HepG2 (cell line): ENCODE measurements around the gene NFKBIA. TPM values are rescaled to one million over a fixed set of nuclear protein-coding genes. Genes with fewer than 3 reads are reported as not detected.

Experiments
- BCL6 ChIP-seq: IDR thresholded peaks from 2 replicates; pipeline ENCODE4 v1.6.1; 2016; ENCODE audit warnings: missing genetic modification reagents, missing compliant biosample characterization
- CEBPB ChIP-seq: IDR thresholded peaks from 2 replicates; pipeline ENCODE4 v1.6.1; 2011; ENCODE audit warnings: low read depth, low read length, improper control_type of control experiment, borderline replicate concordance
- CREB1 ChIP-seq, 2 experiments: fragments of 450-650 bp in 1 of 2; IDR thresholded peaks; 2 replicates each; pipeline ENCODE4 v1.6.1; 2016 to 2017; ENCODE audit warnings: control low read depth in 1 of 2, mild to moderate bottlenecking in 1 of 2, missing compliant biosample characterization in 1 of 2, missing genetic modification characterization in 1 of 2
- ELF1 ChIP-seq: sonication (generic); formaldehyde crosslinking; IDR thresholded peaks from 2 replicates; pipeline ENCODE4 v1.4.0; 2020; ENCODE audit warnings: missing genetic modification reagents
- ERF ChIP-seq: IDR thresholded peaks from 2 replicates; pipeline ENCODE4 v1.6.1; 2018; ENCODE audit warnings: missing biosample characterization, missing genetic modification reagents
- EZH2 ChIP-seq: conservative IDR thresholded peaks from 2 replicates; pipeline ENCODE4 v1.6.1; 2012; ENCODE audit warnings: mild to moderate bottlenecking, low read depth, low read length, moderate library complexity
- FOSL1 ChIP-seq: sonication (generic); formaldehyde crosslinking; IDR thresholded peaks from 2 replicates; pipeline ENCODE4 v1.9.0; 2021; ENCODE audit warnings: missing genetic modification reagents, borderline replicate concordance
- GLI4 ChIP-seq: sonication (generic); formaldehyde crosslinking; IDR thresholded peaks from 2 replicates; pipeline ENCODE4 v1.5.1; 2020; ENCODE audit warnings: missing genetic modification reagents, mild to moderate bottlenecking, moderate library complexity, borderline replicate concordance
- KLF6 ChIP-seq: IDR thresholded peaks from 2 replicates; pipeline ENCODE4 v1.8.0; 2016; ENCODE audit warnings: missing biosample characterization, missing genetic modification reagents
- MAFG ChIP-seq: sonication (generic); formaldehyde crosslinking; IDR thresholded peaks from 2 replicates; pipeline ENCODE4 v1.5.1; 2020; ENCODE audit warnings: mild to moderate bottlenecking, missing genetic modification reagents
- MATR3 ChIP-seq: sonication (generic); formaldehyde crosslinking; IDR thresholded peaks from 2 replicates; pipeline ENCODE4 v1.4.0; 2020; ENCODE audit warnings: missing genetic modification reagents
- MIER3 ChIP-seq: IDR thresholded peaks from 2 replicates; pipeline ENCODE4 v1.6.1; 2016; ENCODE audit warnings: missing compliant biosample characterization, borderline replicate concordance
- NCOA2 ChIP-seq: sonication (generic); formaldehyde crosslinking; IDR thresholded peaks from 2 replicates; pipeline ENCODE4 v1.8.0; 2022; ENCODE audit warnings: inconsistent platforms
- NFIC ChIP-seq: IDR thresholded peaks from 2 replicates; pipeline ENCODE4 v1.6.1; 2012; ENCODE audit warnings: mild to moderate bottlenecking, low read length, inconsistent platforms
- NR2F2 ChIP-seq: IDR thresholded peaks from 2 replicates; pipeline ENCODE4 v1.6.1; 2012; ENCODE audit warnings: low read depth, inconsistent platforms, borderline replicate concordance
- RARA ChIP-seq: IDR thresholded peaks from 2 replicates; pipeline ENCODE4 v1.6.1; 2016; ENCODE audit warnings: missing genetic modification reagents, missing compliant biosample characterization
- RBFOX2 ChIP-seq: fragments of 200-400 bp; formaldehyde crosslinking; IDR thresholded peaks from 2 replicates; pipeline ENCODE4 v1.6.1; 2017; ENCODE audit warnings: low read depth, mild to moderate bottlenecking, low read length
- RCOR2 ChIP-seq: IDR thresholded peaks from 2 replicates; pipeline ENCODE4 v1.6.1; 2016; ENCODE audit warnings: missing biosample characterization, missing genetic modification reagents
- SNAPC2 ChIP-seq: sonication (generic); formaldehyde crosslinking; IDR thresholded peaks from 2 replicates; pipeline ENCODE4 v1.8.1; 2022; ENCODE audit warnings: mild to moderate bottlenecking, missing genetic modification reagents
- SUZ12 ChIP-seq: fragments of 150-350 bp; IDR thresholded peaks from 2 replicates; pipeline ENCODE4 v1.6.1; 2014; ENCODE audit warnings: low read depth, low read length
- TARDBP ChIP-seq: sonication (generic); formaldehyde crosslinking; IDR thresholded peaks from 2 replicates; pipeline ENCODE4 v1.8.0; 2022; ENCODE audit warnings: mild to moderate bottlenecking, missing genetic modification reagents
- ZNF44 ChIP-seq: sonication (generic); formaldehyde crosslinking; IDR thresholded peaks from 2 replicates; pipeline ENCODE4 v1.5.1; 2020; ENCODE audit warnings: mild to moderate bottlenecking, missing genetic modification reagents
- ZNF672 ChIP-seq: sonication (generic); formaldehyde crosslinking; IDR thresholded peaks from 2 replicates; pipeline ENCODE4 v1.8.1; 2022; ENCODE audit warnings: missing genetic modification reagents
- ZNF773 ChIP-seq: sonication (generic); formaldehyde crosslinking; IDR thresholded peaks from 2 replicates; pipeline ENCODE4 v1.4.0; 2020; ENCODE audit warnings: missing genetic modification reagents, borderline replicate concordance
- polyA plus RNA-seq, 8 experiments: library from polyadenylated mRNA; depleted of rRNA in 3 of 8; stranded (reverse) in 7 of 8; unstranded in 1 of 8; fragments of >200 nt; fragmentation: Illumina TruSeq in 4 of 8; extraction: Trizol in 4 of 8; gene quantifications; 2 replicates each; pipeline versions ENCODE4 v1.2.1 to v1.2.3, GENCODE V29; 2011 to 2016; ENCODE audit warnings: low read depth in 4 of 8, missing spikeins in 1 of 8, mixed read lengths in 1 of 8; ENCODE audit not compliant: insufficient read depth in 1 of 8
- total RNA-seq, 5 experiments: library from RNA; depleted of rRNA; stranded (reverse); fragments of >200 nt; fragmentation: Illumina TruSeq; extraction: Trizol; gene quantifications; 2 replicates each; pipeline ENCODE4 v1.2.3, GENCODE V29; 2016; ENCODE audit warnings: low read depth in 1 of 5
- TF ChIP-seq, protein P1 (sequence below): sonication (generic); formaldehyde crosslinking; IDR thresholded peaks from 2 replicates; pipeline ENCODE4 v1.4.0; 2020; ENCODE audit warnings: missing genetic modification reagents, borderline replicate concordance
- TF ChIP-seq, protein P2 (sequence below): IDR thresholded peaks from 2 replicates; pipeline ENCODE4 v1.6.1; 2016; ENCODE audit warnings: control low read depth
- TF ChIP-seq, protein P3 (sequence below): sonication (generic); formaldehyde crosslinking; IDR thresholded peaks from 2 replicates; pipeline ENCODE4 v1.4.0; 2020; ENCODE audit warnings: missing genetic modification reagents

The NFKBIA gene
- total and polyA plus RNA-seq, 2 of the 13 experiments (the other 11 are each of a cell fraction or from before 2014, with no cell fraction given), result 197 to 319 TPM

DNA sequence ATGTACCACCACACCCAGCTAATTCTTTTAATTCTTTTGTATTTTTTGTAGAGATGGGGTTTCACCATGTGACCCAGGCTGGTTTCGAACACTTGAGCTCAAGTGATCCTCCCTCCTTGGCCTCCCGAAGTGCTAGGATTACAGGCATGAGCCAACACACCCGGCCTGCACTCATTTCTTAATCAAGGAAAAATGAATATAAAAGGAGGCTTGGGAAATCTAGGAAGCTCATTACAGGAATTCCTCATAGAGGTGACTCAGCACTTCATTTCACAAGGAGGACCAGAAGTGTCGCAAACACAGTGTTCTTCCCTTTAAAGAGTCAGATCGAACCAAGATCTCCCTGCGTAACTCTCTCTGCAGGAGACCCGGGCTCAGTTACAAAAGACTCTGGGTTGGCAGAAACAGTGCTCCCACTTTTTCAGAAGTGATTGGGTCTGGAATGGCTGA, 30.3 kb downstream of the NFKBIA start (continued):
- TF ChIP-seq, protein P1, sequence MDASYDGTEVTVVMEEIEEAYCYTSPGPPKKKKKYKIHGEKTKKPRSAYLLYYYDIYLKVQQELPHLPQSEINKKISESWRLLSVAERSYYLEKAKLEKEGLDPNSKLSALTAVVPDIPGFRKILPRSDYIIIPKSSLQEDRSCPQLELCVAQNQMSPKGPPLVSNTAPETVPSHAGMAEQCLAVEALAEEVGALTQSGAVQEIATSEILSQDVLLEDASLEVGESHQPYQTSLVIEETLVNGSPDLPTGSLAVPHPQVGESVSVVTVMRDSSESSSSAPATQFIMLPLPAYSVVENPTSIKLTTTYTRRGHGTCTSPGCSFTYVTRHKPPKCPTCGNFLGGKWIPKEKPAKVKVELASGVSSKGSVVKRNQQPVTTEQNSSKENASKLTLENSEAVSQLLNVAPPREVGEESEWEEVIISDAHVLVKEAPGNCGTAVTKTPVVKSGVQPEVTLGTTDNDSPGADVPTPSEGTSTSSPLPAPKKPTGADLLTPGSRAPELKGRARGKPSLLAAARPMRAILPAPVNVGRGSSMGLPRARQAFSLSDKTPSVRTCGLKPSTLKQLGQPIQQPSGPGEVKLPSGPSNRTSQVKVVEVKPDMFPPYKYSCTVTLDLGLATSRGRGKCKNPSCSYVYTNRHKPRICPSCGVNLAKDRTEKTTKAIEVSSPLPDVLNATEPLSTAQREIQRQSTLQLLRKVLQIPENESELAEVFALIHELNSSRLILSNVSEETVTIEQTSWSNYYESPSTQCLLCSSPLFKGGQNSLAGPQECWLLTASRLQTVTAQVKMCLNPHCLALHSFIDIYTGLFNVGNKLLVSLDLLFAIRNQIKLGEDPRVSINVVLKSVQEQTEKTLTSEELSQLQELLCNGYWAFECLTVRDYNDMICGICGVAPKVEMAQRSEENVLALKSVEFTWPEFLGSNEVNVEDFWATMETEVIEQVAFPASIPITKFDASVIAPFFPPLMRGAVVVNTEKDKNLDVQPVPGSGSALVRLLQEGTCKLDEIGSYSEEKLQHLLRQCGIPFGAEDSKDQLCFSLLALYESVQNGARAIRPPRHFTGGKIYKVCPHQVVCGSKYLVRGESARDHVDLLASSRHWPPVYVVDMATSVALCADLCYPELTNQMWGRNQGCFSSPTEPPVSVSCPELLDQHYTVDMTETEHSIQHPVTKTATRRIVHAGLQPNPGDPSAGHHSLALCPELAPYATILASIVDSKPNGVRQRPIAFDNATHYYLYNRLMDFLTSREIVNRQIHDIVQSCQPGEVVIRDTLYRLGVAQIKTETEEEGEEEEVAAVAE (CRISPR knock-in tag), result peak; percentile 52; the same call in 1 of the 2 replicates
- TF ChIP-seq ZNF773 (CRISPR knock-in tag) (no peak), ZNF672 (no peak), EZH2 (no peak), CEBPB (peak; percentile 99), BCL6 (CRISPR knock-in tag) (peak; percentile 65; the same call in 1 of the 2 replicates), SUZ12 (no peak), MATR3 (CRISPR knock-in tag) (no peak), NCOA2 (CRISPR knock-in tag) (no peak), RARA (CRISPR knock-in tag) (peak; percentile 27; the same call in 1 of the 2 replicates), ZNF44 (CRISPR knock-in tag) (no peak), ERF (CRISPR knock-in tag) (no peak), RBFOX2 (no peak), SNAPC2 (CRISPR knock-in tag) (no peak), FOSL1 (CRISPR knock-in tag) (peak; percentile 81), MIER3 (CRISPR knock-in tag) (no peak), NR2F2 (no peak), GLI4 (CRISPR knock-in tag) (no peak), RCOR2 (CRISPR knock-in tag) (peak; percentile 28; the same call in 1 of the 2 replicates), TARDBP (no peak), MAFG (CRISPR knock-in tag) (peak; percentile 75; the same call in 1 of the 2 replicates), CREB1 (IDR thresholded peaks at IDR 0.05) (no peak), CREB1 (CRISPR knock-in tag; IDR thresholded peaks at IDR 0.05) (no peak), ELF1 (CRISPR knock-in tag) (0 out of 2 replicates have a peak, but pooled peaks have one; percentile 25), KLF6 (CRISPR knock-in tag) (0 out of 2 replicates have a peak, but pooled peaks have one; percentile 21), NFIC (no peak)
- TF ChIP-seq, protein P2, sequence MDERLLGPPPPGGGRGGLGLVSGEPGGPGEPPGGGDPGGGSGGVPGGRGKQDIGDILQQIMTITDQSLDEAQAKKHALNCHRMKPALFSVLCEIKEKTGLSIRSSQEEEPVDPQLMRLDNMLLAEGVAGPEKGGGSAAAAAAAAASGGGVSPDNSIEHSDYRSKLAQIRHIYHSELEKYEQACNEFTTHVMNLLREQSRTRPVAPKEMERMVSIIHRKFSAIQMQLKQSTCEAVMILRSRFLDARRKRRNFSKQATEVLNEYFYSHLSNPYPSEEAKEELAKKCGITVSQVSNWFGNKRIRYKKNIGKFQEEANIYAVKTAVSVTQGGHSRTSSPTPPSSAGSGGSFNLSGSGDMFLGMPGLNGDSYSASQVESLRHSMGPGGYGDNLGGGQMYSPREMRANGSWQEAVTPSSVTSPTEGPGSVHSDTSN (CRISPR knock-in tag), result no peak
- TF ChIP-seq, protein P3, sequence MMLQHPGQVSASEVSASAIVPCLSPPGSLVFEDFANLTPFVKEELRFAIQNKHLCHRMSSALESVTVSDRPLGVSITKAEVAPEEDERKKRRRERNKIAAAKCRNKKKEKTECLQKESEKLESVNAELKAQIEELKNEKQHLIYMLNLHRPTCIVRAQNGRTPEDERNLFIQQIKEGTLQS (CRISPR knock-in tag), result peak; percentile 86
